BJ (cell line): ENCODE measurements around the gene SP100. TPM values are rescaled to one million over a fixed set of nuclear protein-coding genes. Genes with fewer than 3 reads are reported as not detected.
"Not testable (repeated sequence)": the region's sequence is repeated elsewhere in the genome, so short reads cannot be mapped to it uniquely, and the experiment has no call there.

Source experiments
- CTCF ChIA-PET: fragments of 350-600 bp; formaldehyde crosslinking; extraction: SDS; loops from one replicate; lab custom pipeline; 2021; ENCODE audit warnings: antibody characterized with exemption, inconsistent platforms; lab: Yijun Ruan, JAX
- POLR2A ChIA-PET: fragments of 300-600 bp; sonication (Branson Sonifier 250); formaldehyde crosslinking; extraction: SDS; loops from one replicate; lab custom pipeline; 2021; ENCODE audit warnings: antibody characterized with exemption; lab: Charles Lee
- DNase-seq: peaks from one replicate; pipeline ENCODE4 v3.0.0-alpha.2; 2011; ENCODE audit warnings: low read depth
- H3K27me3 ChIP-seq: 2 replicates; pipeline ENCODE4 v1.6.0; 2011; ENCODE audit warnings: low read length; ENCODE audit not compliant: control insufficient read depth, insufficient read depth
- H3K36me3 ChIP-seq: 2 replicates; pipeline ENCODE4 v1.5.1; 2011; ENCODE audit warnings: low read length; ENCODE audit not compliant: control insufficient read depth, insufficient read depth
- H3K4me3 ChIP-seq: 2 replicates; pipeline ENCODE4 v1.5.1; 2011; ENCODE audit warnings: low read depth, mild to moderate bottlenecking, control low read depth, low read length
- polyA plus RNA-seq: library from polyadenylated mRNA; depleted of rRNA; stranded (reverse); fragments of >200 nt; gene quantifications from 2 replicates; pipeline ENCODE4 v1.2.3, GENCODE V29; 2011
- TF ChIP-seq, protein P1 (sequence below): IDR thresholded peaks from 2 replicates; pipeline ENCODE4 v1.5.1; 2011; ENCODE audit warnings: low read depth, mild to moderate bottlenecking, control low read depth, inconsistent platforms, low read length, moderate library complexity; ENCODE audit not compliant: insufficient read depth

SP100 gene
- polyA plus RNA-seq, 1 experiment: 34.8 TPM

DNA sequence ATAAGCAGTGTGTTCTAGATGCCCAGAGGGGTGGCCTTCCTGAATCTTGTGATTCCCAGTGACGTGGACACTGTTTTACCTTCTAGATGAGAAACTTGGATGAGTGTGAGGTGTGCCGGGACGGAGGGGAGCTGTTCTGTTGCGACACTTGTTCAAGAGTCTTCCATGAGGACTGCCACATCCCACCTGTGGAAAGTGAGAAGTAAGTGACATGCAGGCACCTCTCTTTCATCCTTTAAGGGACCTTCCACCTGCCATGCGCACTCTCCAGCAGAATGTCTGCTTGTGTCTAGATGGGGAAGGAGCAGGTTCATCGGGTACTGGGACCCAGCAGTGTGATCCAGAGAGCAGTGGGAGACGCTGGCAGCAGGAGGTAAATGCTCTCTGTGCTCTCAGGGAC lies 16.0 kb upstream of the SP100 start:
- H3K4me3 ChIP-seq: no peak overlapping the region
- CTCF ChIA-PET: no interaction called here
- peaks cover 10% of the 10 kb centered on the region; the same call in 1 of the 2 replicates for H3K36me3 ChIP-seq
- TF ChIP-seq, protein P1, sequence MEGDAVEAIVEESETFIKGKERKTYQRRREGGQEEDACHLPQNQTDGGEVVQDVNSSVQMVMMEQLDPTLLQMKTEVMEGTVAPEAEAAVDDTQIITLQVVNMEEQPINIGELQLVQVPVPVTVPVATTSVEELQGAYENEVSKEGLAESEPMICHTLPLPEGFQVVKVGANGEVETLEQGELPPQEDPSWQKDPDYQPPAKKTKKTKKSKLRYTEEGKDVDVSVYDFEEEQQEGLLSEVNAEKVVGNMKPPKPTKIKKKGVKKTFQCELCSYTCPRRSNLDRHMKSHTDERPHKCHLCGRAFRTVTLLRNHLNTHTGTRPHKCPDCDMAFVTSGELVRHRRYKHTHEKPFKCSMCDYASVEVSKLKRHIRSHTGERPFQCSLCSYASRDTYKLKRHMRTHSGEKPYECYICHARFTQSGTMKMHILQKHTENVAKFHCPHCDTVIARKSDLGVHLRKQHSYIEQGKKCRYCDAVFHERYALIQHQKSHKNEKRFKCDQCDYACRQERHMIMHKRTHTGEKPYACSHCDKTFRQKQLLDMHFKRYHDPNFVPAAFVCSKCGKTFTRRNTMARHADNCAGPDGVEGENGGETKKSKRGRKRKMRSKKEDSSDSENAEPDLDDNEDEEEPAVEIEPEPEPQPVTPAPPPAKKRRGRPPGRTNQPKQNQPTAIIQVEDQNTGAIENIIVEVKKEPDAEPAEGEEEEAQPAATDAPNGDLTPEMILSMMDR: no peak
- POLR2A ChIA-PET: no interaction called here
- H3K27me3 ChIP-seq: no peaks in the 10 kb centered on the region
- DNase-seq: no peak

DNA sequence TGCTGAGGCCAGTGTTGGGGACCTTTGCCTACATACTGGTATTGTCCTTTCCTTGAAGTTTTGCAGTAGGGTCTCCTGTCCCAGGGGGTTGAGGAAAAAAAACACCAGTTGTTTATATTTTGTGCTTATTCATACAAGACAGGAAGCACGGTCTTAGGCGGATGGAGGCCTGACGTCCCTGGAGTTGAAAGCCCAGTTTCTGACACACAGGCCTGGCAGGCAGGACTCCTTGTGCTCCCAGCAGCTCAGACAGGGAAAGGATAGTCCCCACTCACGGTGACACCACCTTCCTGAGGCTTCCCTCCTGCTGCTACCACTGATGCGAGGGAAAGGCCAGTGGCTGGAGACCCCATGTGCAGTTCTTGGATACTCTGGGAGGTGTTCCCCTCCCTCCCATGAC lies 15.5 kb upstream of the SP100 start:
- ChIA-PET CTCF (no interaction called here), POLR2A (no interaction called here)
- Histone ChIP-seq H3K36me3 (peaks cover 10% of the 10 kb centered on the region; the same call in 1 of the 2 replicates), H3K27me3 (no peaks in the 10 kb centered on the region), H3K4me3 (no peak overlapping the region)
- TF ChIP-seq, protein P1: no peak
- no peak for DNase-seq

DNA sequence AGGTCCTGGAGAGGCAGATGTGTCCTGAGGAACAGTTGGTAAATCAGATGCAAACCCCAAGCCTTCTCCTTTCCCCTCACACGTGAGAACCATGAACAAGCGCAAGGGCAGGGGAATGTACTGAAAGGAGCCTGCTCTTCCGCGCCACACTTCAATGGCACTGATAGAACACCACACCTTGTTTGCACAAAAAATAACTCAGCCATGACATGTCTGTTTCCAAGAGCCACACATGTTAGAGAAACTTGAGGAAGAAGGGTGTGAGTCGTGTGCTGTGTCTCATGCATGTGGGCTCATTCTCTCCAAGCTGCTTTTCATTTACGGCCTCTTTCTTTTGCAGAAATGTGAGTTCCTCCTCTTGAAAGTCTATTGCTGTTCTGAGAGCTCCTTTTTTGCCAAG lies 15.0 kb upstream of the SP100 start:
- H3K36me3 ChIP-seq, H3K4me3 ChIP-seq, POLR2A ChIA-PET, H3K27me3 ChIP-seq, CTCF ChIA-PET, DNase-seq: not testable (repeated sequence)

DNA sequence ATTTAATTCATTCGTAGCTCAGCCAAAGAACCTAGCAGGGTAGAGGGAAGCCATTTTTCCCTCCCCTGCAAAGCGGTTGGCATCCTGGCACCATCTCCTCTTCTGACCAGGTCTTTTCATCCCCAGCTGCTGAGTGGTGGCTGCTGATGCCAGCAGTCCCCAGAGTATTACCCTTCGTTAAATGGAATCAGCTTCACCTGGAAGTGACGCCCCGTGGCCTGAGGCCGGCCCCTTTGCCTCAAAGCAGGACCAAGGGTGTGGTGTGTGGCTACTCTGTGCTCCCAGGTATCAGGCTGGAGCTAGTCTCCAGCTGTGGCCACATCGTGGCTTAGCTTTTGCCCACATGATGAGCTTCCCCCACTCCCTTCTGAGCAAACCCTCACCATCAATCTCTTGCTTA lies 12.3 kb upstream of the SP100 start:
- H3K36me3 ChIP-seq: peaks cover 3% of the 10 kb centered on the region; the same call in 1 of the 2 replicates
- TF ChIP-seq, protein P1: no peak
- ChIA-PET CTCF (no interaction called here), POLR2A (no interaction called here)
- H3K4me3 ChIP-seq: no peak overlapping the region
- DNase-seq: no peak
- H3K27me3 ChIP-seq: no peaks in the 10 kb centered on the region

DNA sequence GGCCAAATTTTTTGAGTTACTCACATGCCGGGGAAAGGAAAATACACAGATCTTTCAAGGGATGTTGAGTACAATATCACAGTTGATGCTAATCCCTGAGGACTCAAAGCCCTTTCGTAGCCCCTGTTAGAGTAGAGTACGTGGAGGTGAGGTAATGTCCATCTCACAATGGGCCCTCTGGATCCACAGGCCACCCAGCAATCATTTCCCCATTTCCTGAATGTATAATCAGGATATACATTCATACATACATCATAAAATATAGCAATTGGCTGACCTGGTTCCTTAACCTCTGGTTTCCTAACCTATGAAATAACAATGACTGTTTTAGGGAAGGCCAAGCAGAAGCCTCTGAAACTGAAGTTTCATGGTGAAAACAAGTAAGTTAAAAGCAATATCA lies 10.2 kb upstream of the SP100 start:
- ChIA-PET CTCF (no interaction called here), POLR2A (no interaction called here)
- TF ChIP-seq, protein P1: no peak

DNA sequence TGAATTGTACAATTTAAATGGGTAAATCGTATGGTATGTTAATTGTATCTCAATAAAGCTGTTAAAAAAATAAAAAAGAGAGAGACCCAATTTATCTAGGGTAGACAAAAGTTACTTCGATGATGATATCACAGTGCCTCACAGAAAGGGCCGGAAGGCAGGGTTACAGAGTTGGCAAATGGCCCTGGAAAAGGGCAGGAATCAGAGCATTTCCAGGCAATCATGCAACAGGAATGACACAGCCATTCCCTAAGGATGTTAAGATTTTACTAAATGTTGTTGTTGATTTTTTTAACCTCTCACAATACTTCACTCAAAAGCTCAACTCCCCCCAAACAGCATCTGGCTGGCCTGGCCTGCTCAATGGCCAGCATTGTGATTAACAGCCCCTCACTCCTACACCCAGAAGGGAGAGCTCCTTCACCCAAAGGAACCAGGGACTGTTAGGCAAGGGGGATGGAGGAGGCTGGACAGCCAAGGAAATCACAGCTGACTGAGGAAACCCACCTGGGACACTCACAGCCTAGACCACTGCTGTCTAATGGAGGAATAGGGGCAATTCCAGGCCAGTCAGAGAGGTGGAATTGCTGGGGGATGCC lies 7.7 kb upstream of the SP100 start:
- TF ChIP-seq, protein P1: no peak
- ChIA-PET POLR2A (no interaction called here), CTCF (no interaction called here)
- no peaks in the 10 kb centered on the region for H3K27me3 ChIP-seq
- no peaks in the 10 kb centered on the region for H3K36me3 ChIP-seq
- DNase-seq: peak; percentile 59
- H3K4me3 ChIP-seq: no peak overlapping the region

More for the DNA sequence above, 10.2 kb upstream of the SP100 start:
- DNase-seq: no peak
- no peak overlapping the region for H3K4me3 ChIP-seq
- no peaks in the 10 kb centered on the region for H3K36me3 ChIP-seq
- H3K27me3 ChIP-seq: no peaks in the 10 kb centered on the region

DNA sequence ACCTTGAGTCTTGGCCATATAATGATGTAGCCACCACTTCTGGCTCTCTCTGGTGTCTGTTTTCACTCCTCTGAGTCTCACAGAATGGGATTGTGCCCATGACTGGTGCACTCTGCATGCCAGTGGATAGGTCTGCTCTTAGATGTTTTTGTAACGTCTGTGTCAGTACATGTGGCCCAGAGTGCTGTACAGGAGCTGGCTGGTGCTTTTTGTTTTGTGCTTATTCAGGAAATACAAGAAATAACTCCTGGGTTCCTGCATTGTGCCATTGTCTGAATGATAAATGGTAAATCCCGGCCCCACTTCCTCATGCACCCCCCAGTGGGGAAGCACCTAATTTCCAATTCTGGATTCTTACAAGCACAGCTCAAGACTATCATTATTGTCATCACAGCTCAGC lies 6.7 kb upstream of the SP100 start:
- CTCF ChIA-PET, H3K27me3 ChIP-seq, POLR2A ChIA-PET, DNase-seq, H3K36me3 ChIP-seq, H3K4me3 ChIP-seq: not testable (repeated sequence)
